Stomach (tissue), 4 donors: ENCODE results near the gene FAM81A.

Source experiments
- EP300 ChIP-seq: sonication (generic); formaldehyde crosslinking; IDR thresholded peaks from one replicate; pipeline ENCODE4 v1.6.1; 2017; ENCODE audit warnings: antibody characterized with exemption
- TF ChIP-seq, protein P1 (sequence below), 7 experiments: fragments of 450-650 bp in 4 of 7; fragments of 200-600 bp in 3 of 7; sonication (generic) in 3 of 7; IDR thresholded peaks; one replicate each; pipeline ENCODE4 v1.5.1; 2016 to 2019; ENCODE audit warnings: antibody characterized with exemption in 7 of 7, control low read depth in 2 of 7, mild to moderate bottlenecking in 1 of 7

- TF ChIP-seq, protein P1, sequence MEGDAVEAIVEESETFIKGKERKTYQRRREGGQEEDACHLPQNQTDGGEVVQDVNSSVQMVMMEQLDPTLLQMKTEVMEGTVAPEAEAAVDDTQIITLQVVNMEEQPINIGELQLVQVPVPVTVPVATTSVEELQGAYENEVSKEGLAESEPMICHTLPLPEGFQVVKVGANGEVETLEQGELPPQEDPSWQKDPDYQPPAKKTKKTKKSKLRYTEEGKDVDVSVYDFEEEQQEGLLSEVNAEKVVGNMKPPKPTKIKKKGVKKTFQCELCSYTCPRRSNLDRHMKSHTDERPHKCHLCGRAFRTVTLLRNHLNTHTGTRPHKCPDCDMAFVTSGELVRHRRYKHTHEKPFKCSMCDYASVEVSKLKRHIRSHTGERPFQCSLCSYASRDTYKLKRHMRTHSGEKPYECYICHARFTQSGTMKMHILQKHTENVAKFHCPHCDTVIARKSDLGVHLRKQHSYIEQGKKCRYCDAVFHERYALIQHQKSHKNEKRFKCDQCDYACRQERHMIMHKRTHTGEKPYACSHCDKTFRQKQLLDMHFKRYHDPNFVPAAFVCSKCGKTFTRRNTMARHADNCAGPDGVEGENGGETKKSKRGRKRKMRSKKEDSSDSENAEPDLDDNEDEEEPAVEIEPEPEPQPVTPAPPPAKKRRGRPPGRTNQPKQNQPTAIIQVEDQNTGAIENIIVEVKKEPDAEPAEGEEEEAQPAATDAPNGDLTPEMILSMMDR (IDR thresholded peaks at IDR 0.05), result no peak
- TF ChIP-seq EP300, result no peak
These were observed 116.1 kb downstream of the FAM81A start for GRCh38 chr15:59553879-59554735.
